GM19023 (cell line): Measurements from ENCODE around the gene STARD10.

Experiments
- ATAC-seq: cut with Tn5 transposase; IDR thresholded peaks from one replicate; pipeline ENCODE4 v1.9.1; 2021; ENCODE audit warnings: mild to moderate bottlenecking, moderate library complexity; ENCODE audit not compliant: unreplicated experiment

STARD10 gene

DNA sequence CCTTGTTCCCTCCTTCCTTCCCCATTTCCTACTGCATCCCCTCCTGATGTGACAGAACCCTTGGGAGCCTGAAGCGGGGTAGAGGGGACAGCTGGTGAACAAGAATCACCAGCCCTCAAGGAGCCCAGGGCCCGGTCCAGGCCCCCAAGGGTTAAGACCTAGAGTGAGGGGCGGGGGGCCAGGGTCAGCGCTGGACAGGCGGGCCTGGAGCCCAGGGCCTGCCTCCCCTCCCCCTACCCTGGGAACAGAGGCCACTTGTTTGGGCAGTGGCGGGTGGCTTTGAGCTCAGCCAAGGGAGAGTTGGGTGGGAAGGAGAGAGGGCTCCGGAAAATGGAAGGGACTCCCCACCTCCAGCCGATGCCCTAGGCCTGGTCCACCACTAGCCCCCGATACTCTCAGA lies 43.8 kb downstream of the STARD10 start:
- ATAC-seq: no peak

DNA sequence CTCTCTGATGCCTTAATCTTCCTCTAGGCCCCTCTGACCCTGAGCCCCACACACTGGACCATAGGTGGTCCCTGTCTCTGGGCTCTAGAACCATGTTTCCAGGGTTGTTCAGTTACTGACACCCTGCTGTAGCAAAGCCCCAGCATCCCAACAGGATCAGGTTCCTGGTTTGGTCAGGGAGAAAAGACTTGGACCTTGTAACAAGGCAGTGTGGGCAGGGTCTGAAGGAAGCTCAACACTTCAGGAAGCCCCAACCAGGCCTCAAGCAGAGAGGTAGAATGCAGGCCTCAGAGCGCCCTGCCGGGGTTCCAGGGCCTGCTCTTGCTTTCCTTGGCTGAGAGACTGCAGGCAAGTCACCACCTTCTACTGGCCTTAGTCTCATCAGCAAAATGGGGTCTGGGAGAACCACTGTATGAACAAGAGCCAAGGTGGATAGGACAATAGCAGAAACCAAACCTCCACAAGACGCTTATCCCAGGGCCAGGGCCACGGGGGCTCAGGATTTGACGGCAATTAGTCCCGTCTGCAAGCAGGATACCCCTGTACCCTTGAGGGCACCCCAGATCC lies 46.5 kb downstream of the STARD10 start:
- ATAC-seq: no peak

DNA sequence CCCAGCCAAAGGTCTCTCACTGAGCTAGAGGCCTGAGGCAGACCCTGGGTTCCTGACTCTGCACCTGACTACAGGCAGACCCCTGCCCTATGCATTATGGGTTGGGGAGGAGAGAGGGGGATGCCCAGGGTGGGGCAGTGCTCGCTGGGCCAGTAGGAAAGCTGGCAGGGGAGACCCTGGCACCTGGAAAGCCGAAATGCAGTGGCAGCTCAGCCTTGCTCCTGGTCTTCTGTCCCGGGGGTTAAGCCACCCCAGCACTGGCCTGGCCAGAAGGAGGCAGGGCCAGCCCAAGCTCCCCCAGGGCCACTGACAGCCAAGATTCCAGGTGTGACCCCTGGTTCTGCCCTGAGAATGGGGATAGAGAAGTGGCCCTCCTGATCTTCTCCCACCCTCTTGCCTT lies 47.0 kb downstream of the STARD10 start:
- ATAC-seq: no peak

DNA sequence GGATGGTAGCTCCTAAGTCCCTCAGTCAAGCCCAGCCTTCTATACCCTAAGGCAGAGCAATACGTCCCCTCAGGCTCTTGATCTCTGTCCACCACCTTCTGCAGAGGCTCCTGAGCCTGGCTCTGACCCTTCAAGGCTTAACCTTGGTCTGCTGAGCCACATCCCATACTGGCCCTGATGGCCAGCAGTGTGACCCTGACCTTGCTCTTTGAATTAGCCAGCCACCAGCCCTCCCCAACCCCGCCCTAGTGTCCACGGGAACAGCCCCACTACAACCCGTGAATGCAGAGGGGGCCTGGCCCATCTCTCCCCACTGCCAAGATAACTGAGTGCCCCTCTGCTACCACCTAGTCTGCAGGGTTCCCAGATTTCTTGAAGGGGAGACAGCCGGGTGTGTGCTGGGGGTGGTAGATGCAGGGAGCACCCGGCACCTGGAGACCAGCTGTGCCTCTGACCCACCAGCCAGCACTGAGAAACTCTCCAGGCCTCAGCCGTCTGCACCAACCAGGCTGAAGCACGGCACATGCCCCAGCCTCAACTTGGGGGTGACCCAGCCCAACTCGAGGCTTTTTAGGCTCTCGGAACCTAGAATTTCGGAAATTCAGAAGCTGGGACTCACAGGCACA lies 47.8 kb downstream of the STARD10 start:
- ATAC-seq: no peak

DNA sequence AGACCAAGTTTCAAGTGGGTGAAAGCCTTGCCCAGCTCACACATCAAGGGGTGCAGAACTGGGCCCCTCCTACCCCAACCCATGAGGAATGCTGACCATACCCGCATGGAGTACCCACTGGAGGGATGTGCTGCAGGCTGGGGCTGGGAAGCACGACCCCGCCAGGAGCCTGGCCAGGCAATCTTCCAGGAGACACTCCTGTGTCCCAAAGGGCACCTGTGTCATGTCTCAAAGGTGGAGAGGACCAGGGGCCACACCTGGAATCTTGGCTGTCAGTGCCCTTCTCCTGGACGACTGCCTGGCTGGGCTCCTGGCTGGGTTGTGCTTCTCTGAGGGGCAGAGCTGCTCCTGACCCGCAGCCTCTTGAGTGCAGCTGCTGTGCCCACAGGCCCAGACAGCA lies 48.3 kb downstream of the STARD10 start:
- ATAC-seq: no peak

DNA sequence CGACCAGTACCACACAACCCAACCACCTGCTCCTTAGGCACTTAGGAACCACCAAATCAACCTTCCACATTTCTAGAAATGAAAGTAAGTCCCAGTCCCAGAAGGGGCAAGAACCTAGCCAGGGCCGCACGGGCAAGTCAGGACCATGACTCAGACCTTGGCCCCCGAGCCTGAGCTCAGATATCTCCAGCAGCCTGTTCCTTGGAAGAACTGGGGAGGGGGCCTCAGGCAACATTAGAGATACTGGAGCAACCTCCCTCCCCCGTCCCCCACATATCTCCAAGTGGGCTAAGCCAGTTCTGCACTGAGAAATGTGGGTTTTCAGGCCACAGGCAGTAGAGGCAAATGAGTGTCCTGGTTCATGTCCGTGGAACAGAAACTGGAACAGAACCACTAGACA lies 49.4 kb downstream of the STARD10 start:
- peak; percentile 1 for ATAC-seq

DNA sequence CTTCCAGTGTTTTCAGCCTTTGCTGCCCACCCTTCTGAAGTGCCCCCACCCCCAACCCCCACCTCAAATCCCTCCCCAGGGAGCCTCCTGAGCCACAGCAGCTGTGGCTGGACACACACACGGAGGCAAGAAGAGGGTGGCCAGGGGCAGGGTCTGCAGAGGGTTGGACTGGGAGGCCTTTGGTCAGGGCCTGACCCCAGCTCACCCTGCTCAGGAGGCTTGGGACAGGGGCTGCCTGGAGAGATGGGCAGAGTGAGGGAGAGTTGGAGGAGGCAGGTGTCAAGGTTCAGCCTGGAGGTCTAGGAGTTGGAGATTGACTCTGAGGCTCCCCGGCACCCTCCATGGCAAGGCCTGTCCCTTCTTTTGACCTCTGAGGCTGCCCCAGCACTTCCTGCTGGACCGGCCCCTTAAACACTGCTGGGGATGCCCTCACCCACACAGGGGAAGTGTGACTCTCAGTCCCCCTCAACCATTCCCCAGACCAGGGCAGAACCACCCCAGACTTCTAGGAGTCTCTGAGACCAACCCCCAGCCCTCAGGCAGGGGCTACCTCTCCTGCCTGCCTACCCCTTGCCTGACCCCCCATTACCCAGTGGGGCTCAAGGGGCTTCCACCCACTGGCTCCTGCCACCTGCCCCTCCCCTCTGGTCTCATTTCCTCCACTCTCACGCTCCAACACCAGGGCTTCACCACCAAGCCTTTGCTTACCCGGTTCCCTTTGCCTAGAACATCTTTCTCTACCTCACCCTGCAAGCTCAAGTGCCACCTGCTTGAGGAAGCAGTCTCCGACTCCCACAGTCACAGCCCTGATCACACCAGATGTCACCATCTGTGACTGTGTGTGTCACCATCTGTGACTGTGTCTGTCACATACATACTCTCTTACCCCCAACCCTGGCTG lies 50.3 kb downstream of the STARD10 start:
- peak; percentile 69 for ATAC-seq

DNA sequence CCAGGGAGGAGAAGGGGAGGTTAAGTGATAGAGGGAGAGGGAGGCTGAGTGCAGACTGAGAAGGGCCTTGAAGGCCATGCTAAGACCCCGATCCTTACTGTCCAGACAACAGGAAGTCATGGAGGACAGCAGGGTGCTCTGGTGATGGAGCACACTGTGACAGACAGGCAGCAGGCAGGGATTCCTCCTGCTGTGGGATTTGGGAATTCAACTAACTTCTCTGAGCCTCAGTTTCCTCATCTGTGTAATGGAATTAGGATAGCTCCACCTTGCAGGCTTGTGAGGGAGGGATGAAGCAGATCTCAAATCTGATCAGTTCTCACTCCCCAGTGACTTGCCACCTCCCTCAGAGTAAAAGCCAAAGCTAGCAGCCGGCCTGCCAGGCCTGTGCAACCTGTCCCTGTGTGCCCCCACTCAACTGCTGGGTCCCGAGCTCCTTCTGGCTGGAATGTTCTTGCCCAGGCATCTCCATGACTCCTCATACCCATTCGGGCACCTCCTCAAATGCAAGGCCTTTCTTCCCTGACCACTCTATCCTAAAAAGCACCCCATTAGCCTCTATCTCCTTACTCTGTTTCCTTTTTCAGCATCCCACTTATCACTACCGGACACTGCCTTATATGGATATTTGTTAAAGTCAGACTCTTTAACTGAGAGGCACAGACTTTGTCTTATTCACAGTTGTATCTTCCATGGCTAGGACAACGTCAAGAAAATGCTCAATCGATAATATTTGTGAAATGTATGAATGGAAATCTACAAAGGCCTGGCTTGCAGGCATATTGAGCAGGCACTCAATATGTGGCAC lies 51.1 kb downstream of the STARD10 start:
- no peak for ATAC-seq

DNA sequence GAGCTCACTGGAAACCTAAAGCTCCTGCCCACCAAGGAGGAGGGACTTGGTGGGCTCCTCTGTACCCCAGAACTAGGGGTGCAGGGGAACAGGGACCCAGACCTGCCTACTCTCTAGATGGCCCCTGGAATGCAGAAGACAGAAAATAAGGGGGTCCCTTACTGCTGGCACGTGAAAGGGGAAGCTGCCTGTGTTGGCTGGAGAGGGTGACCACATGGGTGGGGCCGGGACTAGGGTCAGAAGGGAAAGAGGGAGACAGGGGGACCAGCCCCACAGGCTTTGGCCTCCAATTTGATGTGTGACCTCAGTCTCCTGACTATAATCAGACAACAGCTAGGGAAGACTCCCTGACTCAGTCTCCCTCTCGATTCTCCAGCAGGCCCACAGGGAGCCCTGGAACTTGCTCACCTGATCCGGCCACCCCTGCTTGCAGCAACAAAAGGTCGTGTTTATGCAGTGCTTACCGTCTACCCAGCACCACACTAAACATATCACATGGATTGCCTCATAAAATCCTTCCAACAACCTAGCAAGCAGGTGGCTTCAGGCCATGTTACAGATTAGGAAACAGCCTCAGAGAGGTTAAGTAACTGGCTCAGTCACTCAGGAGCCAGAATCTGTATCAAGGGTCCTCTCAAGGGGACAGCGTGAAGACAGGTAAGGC lies 51.9 kb downstream of the STARD10 start:
- ATAC-seq: no peak

DNA sequence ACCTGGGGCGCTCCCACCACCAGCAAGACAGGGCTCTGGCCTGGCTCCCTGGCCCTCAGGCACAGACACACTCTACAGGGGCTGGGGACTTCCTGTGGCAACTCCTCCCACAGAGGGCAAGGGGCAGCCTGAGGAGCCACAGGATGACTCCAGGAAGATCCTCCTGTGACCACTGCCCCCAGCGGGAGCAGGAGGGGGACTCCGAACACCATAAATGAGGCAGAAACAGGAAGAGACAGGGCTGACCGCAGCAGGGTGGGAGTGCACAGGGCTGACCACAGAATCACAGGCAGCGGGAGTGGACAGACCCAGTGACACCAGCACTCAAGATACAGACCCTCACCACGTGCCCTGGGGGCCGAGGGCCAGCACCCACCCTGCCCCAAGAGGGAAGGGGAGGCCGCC lies 52.4 kb downstream of the STARD10 start:
- no peak for ATAC-seq

DNA sequence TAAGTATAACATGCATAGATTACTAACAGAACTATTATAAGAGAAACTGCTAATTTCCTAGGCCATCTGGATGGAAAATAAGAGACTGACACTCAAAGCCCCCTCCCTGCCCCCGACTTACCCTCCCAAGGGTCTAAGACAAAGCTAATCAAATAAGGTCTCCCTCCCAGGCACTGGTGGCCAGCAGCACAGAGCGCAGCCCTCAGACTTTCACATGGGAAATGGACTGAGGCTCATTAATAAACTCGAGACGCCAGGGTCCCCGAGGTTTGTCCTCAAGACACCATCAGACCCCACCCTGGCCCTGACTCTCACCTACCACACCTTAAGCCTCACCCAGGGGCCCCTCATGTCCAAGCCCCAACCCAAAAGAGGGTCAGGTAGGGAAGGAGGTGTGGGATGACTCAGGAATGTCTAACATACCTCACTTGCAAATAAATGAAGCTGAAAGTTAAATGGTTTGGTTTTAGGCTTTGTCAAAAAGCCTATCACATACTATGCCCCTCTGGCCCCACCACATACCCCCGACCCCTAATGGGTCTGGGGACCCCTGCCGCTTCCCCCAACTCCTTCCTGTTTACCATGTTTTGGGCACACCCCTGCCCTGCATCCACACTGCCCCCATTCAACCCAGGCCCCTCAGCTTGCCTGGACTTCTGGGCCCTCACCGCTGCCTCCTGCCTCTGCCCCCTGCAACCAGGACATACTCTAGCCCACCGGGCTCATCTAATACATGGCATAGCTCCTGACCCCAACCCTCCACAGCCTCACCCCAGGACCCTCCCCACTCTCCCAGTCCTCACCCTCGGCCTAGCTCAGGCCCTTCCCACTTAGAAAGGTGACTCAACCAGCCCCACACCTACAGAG lies 53.1 kb downstream of the STARD10 start:
- ATAC-seq: no peak

DNA sequence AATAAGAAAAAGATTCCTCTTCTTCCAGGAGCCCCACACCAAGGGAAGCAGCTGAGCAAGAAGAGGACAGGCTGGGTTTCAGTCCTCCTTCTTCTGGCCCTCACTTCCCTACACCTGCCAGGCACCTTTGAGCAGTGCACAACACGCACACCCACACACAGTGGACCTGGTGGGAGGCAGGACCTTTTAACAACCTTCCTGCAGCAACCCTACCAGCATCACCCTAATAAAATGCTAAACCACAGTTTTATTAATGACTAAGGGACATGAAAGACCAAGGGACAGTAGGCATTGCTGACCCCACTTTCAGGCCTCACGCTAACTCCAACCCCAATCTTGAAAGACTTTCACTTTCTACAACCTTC lies 53.8 kb downstream of the STARD10 start:
- no peak for ATAC-seq

DNA sequence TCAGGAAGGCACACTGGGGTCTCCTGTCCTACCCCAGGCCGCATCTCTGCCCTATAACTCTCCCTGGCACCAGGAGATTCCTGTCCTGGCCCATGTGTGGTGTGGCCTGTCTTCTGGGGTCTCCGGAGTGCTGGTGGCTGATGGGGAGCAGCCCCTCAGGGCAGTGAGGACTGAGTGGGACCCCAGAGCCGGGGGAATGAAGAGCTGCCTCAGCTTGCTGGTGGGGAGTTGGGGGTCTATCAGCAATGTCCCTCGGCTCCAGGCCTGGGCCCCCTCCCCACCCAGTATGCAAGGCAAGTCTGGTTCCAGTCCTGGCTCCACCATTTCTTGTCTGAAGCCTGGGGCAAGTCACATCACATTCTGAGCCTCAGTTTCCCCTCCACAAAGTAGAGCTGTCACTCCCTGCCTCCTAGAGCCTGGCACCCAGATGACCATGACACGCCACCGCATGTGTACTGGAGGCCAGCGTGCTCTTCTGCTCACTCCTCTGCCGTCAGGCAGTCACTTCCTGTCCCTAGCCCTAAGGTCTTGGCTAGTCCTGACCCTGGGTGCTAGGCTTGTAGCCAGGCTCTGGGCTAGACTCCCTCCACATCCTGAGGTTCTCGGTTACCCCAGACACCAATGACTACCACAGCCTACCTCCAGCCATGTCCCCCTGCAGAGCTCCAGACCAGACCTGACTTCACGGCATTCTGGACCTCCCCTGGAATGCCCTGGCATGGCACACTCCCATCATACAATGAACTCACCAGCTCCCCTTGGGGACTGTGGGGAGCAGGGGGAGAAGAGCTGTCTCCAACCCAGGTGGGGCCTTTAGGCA lies 54.4 kb downstream of the STARD10 start:
- ATAC-seq: no peak

DNA sequence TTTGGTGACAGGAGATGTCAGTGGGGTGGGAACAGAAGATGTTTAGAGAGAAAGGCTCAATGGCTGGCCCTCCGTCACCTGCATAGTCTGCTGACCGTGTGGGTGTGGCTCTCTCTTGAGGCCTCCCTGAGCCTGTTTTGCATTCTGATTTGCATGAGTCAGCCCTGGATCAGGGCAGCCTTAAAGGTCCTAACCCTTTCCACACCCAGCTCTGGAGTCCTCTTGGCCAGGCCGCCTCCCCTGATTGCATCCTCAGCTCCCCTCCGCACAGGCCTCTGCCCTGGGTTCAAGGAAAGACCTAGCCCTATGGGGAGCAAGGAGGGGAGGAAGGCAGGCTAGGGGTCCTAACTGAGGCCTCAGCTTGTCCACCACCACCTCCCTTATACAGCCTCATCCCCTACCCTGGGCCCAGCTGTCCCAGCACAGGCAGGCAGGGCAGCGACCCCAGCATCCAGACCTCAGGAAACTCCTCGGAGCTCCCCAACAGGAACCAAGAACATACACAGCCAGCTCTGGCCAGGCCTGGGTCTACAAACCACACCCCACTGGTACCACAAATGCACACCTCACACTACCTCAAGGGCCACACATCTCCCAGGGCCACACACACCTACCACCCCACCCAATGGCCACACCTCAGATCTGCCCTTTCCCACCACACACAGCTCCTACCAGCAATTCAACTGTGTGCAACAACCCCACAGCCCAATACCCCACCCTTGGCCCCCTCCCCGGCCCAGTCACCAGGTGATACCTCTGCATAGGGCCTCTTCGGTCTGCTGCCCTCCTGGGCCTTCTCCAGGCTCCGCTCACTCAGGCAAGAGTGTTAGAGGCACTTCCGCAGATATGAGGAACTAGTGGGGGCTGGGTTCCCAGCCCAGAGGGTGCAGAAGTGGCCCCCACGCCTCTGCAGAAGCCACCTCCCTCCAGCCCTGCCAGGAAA lies 55.4 kb downstream of the STARD10 start:
- ATAC-seq: peak; percentile 39

DNA sequence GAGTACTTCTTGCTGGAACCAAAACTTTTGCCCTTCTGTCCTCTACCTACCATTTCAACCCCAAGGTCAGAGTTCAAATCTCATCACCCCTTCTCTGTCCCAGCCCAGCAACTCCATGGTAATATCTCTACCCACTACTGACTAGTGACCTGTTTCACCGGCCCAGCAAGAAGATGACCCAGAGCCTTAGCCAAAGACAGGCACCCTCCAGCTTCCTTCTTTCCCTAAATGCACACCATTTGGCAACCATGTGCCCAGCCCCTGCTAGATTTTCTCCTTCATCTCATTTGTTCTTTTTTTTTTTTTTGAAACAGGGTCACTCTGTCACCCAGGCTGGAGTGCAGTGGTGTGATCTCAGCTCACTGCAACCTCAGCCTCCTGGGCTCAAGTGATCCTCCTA lies 56.5 kb downstream of the STARD10 start:
- no peak for ATAC-seq

DNA sequence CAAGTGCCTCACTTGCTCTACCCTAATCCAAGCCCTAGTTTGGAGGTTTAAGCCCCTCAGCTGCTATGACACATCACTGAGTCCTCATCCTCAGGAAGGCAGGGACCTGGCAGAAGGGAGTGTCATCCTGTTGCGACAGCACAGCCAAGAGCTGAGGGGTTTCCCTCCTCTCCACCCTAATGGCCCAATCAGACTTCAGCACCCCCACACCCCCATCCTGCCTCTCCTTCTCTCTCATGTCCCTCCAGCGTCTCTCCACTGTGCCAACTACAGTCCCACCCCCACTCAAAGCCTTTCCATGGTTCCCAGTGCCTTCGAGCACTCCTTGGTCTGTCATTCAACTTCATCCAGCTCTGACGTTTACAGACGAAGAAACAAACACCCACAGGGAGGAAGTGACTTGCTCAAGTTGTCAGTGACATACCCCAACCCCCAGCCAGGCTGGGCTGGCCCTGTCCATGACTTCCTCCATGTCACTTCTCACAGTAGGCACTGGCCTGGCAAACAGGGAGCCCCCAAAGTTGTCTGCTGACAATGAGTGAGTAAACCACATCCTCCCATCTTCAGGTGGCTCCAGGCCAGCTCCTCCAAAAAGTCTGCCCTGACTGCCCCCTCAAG lies 57.3 kb downstream of the STARD10 start:
- ATAC-seq: no peak

DNA sequence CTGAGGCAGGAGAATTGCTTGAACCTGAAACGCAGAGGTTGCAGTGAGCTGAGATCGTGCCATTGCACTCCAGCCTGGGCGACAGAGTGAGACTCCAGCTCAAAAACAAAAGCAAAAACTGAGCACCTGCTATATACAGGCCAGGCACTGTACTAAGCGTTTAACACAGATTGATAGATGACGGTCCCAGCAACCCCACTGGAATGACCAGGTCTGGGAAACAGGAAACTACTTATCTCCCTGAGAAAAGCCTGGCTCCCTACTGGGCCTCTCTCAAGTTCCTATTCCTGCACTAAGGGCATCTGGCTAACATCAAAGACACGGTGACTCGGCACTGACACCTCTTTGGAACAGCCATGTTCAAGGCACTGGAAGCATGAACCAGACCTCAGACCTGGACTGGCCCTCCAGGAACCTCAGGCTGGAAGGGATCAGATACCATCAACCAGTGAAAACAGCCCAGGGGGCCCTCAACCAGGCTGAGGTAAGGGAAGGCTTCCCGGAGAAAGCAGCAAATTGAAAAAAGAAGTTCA lies 58.3 kb downstream of the STARD10 start:
- no peak for ATAC-seq
